Measurements from ENCODE around the gene TFB1M.

DNA sequence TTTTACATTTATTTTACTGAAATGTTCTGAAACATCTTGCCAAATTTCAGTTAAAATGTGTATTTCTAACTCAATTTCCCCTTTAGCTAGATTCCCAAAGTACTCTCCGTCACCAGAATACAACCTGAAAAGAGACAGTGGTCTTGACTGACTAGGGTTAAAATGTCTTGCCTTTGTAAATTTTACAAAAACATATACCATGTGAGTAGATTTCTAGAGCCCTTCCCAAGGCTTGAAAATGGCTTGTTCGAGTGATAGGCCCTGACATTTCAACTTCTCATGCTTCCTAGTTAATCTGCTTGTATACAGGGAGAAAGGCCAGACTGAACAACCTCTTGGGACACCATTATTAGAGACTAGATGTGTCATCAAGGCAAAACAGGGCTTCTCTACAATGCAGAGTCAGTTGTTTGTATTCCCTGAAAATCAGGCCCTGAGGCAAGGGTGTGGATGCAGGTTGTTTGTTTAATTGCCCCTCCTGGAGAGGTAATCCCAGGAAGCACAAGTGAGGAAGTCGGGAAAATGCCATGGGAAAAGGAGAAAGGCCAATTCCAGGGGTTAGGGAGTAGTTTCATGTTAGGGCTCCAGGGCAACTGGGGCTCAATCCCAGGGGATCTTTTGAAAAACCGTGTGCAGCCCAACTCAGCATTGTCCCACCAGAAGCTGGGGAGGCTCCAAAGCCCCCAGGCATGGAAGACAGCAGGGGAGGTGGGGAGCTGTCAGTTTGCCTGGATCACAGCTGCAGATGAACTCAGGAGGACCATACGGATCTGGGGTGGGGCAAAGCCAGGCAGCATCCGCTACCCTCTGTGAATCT, 11.6 kb upstream of the TFB1M start:
- TF ChIP-seq CTCF (conservative IDR thresholded peaks at IDR 0.05) (no peak), EZH2 (IDR thresholded peaks at IDR 0.05; ENCODE audit: low read depth) (no peak)
